ENCODE results near the gene GSC2.

GSC2 gene

GRCh38 chr22:19178657-19179496, 28.8 kb upstream of the GSC2 start, which contains the start of gene SLC25A1:
Gene SLC25A1 (minus strand): TSS chr22:19178736. CDS start chr22:19178673, 63 bp downstream.
- peak; percentile 70 to 91 (median 82) for DNase-seq (ENCODE audit: low read depth in 2 of 3, low spot score in 1 of 3)

- DNase-seq (ENCODE audit: low read depth in 2 of 3, low spot score in 1 of 3): peak in 1 of 3 donors; percentile 13
These were observed 28.1 kb upstream of the GSC2 start for GRCh38 chr22:19178065-19178656.

DNA sequence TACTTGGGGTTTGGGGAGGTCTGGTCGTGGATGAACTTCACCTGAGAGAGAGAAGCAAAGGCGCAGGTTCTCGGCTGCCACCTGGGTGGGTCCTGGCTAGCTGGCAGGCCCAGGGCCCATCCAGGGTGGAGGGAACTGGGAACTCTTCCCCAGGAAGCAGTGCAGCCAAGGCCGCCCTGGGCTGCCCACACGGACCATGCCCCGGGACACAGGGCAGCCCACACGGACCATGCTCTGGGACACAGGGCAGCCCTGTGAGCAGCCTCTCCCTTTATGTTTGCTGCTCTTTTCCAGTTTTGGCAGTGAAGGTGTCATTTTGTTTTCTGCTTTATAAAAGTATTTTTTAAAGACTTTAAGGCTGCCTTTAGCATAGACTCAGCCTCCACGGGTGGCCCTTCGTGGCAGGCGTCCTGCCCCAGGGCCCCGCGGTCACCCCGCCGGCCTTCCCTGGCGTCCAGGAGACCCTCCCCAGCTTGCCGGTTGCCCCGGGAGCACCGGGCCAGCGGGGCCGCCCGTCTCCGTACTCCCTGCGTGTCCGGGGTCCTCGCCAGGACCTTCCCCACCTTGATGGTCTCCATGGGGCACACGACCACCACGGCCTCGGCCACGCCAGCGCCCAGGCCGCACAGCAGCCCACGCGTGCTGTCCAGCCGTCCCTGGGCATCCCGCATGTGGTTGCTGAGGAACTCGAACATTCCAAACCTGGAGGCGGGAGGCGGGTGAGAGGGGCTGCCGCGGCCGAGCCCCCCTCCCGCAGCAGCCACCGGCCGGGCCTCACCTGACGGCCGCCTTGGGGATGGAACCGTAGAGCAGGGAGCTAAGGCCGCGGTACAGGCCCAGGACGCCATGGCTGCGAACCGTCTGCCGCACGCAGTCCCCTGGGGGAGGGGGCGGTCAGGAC, 27.3 kb upstream of the GSC2 start:
- no peak for DNase-seq (ENCODE audit: low read depth in 2 of 3, low spot score in 1 of 3)

DNA sequence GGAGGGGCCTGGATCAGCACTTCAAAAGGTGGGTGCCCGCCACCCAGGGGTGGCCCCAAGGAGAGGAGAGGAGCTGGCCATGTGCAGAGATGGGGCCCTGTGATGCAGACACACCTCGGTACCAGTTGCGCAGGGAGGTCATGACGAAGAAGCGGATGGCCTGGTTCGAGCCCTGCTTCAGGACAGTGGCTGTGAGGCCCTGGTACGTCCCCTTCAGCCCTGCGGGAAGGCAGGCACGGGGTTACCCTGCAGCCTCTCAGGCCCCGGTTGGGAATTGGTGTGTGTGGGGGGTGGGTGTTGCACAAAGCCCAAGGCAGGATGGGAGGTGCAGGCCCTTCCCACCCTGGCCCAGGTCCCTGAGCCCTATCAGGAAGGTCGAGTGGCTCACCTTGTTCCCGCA, 26.6 kb upstream of the GSC2 start:
- no peak for DNase-seq (ENCODE audit: low read depth in 2 of 3, low spot score in 1 of 3)

DNA sequence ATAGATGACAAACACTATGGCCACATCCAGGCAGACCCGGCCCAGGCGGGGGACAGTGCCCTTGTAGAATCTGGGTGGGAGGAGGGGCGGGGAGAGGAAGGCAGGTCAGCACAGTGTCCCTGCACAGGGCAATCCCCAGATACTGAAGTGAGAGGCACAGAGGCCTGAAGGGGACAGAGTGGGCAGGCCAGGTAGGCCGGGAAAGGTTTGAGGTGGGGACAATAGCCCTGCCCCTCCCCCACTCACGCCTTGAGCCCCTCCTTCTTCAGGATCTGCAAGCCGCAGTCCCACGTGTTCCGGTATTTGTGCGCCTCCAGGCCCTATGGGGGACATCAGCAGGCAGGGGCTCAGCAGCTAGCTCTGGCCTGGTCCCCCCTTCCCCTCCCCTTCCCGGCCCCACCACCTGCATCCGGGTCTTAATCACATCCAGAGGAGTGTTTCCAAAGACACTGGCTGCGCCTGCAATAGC, 26.1 kb upstream of the GSC2 start:
- no peak for DNase-seq (ENCODE audit: low read depth in 2 of 3, low spot score in 1 of 3)

GRCh38 chr22:19175602-19176174, 25.6 kb upstream of the GSC2 start:
- DNase-seq (ENCODE audit: low read depth in 2 of 3, low spot score in 1 of 3): no peak

- DNase-seq (ENCODE audit: low read depth in 2 of 3, low spot score in 1 of 3): no peak
These were observed 25.0 kb upstream of the GSC2 start for GRCh38 chr22:19175026-19175601.

DNA sequence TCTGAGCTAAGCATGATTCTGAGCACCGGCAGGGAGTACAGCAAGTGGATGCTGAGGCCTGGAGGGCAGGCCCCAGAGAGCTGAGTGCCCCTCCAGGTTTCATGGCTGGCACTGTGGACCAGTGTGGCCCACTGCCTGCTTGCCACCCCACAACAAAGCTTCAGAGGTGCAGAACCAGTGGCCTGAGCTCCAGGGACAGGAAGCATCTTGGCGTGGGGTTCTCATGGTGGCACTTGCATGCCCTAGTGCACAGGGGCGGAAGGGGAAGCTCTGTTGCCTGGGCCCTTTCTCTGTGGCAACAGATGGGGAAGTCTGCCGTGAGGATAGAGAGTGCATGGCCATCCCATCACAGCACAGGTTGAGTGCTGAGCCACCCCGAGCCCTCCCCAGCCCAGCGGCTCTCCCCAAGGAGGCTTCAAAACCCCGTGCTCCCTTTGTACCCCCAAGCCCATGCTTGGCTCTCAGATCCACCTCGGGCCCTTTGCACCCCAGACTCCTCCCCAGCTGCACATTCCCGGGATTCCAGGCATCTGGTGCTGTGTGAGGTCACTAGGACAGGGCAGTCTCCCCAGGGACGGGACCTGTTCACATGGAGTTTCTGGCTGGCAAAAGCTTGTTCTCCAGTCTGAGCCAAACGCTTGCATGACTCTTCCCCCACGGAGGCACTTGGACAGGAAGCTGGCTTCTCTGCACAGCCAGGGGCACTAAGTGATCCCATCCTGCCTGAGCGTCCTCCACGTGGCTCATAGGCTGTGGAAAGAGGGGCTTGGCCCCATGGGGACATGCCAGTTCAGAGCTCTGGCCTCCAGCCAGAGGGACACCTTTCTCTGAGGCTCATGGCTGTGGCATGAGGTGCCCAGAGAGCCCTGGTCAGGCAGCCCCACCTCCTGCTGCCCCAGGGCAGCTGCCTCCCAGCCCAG, 24.3 kb upstream of the GSC2 start:
- DNase-seq (ENCODE audit: low read depth in 2 of 3, low spot score in 1 of 3): no peak

- no peak for DNase-seq (ENCODE audit: low read depth in 2 of 3, low spot score in 1 of 3)
These were observed 23.2 kb upstream of the GSC2 start for GRCh38 chr22:19173047-19174035.

- DNase-seq (ENCODE audit: low read depth in 2 of 3, low spot score in 1 of 3): no peak
These were observed 22.3 kb upstream of the GSC2 start for GRCh38 chr22:19172213-19173046.

GRCh38 chr22:19169947-19170318, 19.8 kb upstream of the GSC2 start:
- no peak for DNase-seq (ENCODE audit: low read depth in 2 of 3, low spot score in 1 of 3)

DNA sequence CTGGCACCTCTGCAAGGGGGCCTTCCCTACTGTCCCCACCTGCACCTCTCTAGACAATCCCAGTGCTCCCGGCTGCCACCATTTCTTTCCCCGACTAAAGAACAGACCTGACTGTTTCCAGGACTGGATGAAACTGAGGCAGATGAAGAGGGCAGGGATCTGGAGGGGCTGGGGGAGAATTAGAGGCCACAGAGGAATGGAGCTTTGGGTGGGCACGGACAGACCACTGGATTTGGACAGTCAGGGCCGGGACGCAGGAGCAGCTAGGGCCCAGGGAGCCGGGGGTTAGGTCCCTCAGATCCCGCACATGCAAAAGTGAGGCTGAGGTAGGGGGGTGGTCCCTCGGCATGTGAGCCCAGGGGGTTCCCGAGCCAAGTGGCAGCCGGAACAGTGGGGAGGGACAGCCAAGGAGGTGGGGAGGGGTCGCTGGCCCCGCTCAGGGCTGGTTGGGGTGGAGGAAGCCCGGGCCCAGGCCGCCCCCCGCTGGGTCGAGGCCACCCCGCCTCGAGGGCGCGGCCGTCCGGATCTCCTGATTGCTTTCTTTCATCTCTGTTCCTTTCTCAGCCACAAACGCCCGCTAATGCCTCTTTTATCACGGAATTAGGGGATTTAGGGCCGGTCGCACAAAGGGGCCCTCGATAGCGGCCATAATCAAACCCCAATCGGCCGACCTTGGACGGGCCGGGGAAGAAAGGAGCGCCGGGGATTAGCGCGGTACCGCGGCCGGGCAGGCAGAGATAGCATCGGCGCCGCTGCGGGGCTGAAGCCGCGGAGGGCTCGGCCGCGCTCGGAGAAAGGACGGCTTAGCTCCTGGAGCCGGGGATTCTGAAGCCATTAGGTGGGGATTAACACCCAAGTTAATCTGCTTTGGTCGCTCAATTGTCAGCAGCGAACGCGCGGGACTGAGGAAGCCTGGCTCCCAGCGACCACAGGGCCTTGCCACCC, 19.2 kb upstream of the GSC2 start:
- DNase-seq (ENCODE audit: low read depth in 2 of 3, low spot score in 1 of 3): no peak

GRCh38 chr22:19168088-19168890, 18.2 kb upstream of the GSC2 start:
- DNase-seq (ENCODE audit: low read depth in 2 of 3, low spot score in 1 of 3): no peak

GRCh38 chr22:19167106-19167869, 17.2 kb upstream of the GSC2 start:
- DNase-seq (ENCODE audit: low read depth in 2 of 3, low spot score in 1 of 3): no peak

DNA sequence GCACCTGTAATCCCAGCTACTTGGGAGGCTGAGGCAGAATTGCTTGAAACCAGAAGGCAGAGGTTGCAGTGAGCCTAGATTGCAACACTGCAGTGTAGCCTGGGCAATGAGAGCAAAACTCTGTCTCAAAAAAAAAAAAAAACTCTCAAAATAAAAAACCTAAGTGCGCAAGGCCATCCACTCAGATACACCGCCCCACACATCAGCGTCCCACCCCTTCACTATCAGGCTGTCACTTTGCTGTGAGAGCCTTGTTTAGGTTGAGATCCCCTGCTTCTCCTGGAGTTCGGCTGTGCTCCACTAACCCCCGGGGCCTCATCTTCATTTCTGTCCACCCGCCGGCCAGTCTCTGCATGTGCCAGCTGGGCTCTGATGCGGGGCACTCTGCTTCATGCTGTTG, 16.3 kb upstream of the GSC2 start:
- DNase-seq (ENCODE audit: low read depth in 2 of 3, low spot score in 1 of 3): no peak
